ENCODE data around the gene SCRN2.

SCRN2 gene

DNA sequence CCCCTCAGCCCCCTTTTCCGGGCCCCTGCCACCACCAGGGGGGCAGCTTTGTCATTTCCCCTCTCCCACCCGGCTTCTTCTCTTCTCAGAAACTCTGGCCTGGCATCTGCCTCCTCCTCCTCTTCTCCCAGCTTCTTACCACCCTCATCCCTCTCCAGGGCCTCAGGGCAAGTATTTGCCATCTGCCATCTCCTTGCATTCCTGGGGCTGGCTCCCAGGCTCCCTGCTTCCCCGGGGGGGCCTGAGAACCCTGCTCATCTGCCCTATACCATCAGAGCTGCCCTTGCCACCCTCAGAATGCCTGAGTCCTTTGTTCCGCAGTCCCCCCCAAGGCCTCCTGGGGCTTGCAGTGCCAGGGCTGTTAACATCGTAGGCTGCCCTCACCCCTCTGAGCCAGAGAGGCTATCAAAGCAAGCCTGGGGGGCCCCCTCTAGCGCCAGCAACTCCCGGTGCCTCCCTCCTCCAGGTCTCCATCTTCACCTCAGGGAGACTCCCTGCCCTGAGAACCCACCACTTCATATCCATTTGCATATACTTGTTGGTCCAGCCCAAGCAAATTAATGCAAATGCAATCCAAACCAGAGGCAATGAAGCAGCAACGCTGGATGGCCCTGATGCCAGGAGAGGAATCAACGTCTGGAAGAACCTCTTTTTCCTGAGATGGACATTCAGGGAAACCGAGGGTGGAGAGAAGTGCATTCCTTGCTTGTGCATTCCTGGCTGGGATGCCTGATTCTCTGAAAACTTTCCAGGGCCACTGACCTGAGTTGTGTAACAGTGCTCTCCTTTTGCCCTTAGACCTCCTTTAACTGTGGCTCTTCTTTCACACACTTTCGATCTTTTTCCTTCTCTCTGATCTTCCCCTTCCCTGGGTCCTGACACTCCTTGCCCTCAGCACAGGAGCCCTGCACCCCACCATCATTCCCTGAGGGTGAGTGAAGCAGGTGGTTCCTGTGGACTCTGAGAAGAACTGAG, 34.2 kb upstream of the SCRN2 start:
- Histone ChIP-seq H3K27me3 (ENCODE audit: insufficient read depth, low read depth) (peaks cover 93% of the 10 kb centered on the region), H3K4me3 (IDR thresholded peaks at IDR 0.05; ENCODE audit: insufficient read depth, low read depth, low read length) (no peak overlapping the region), H3K4me2 (no peak overlapping the region), H3K27ac (no peak overlapping the region), H2AFZ (ENCODE audit: low read depth) (no peak overlapping the region), H4K20me1 (ENCODE audit: insufficient read depth) (no peaks in the 10 kb centered on the region), H3K4me1 (ENCODE audit: low read depth, poor library complexity, severe bottlenecking) (no peaks in the 10 kb centered on the region), H3K9ac (no peak overlapping the region), H3K36me3 (ENCODE audit: insufficient read depth) (no peaks in the 10 kb centered on the region), H3K79me2 (ENCODE audit: insufficient read depth, low read depth) (no peaks in the 10 kb centered on the region)
- TF ChIP-seq, protein P1, sequence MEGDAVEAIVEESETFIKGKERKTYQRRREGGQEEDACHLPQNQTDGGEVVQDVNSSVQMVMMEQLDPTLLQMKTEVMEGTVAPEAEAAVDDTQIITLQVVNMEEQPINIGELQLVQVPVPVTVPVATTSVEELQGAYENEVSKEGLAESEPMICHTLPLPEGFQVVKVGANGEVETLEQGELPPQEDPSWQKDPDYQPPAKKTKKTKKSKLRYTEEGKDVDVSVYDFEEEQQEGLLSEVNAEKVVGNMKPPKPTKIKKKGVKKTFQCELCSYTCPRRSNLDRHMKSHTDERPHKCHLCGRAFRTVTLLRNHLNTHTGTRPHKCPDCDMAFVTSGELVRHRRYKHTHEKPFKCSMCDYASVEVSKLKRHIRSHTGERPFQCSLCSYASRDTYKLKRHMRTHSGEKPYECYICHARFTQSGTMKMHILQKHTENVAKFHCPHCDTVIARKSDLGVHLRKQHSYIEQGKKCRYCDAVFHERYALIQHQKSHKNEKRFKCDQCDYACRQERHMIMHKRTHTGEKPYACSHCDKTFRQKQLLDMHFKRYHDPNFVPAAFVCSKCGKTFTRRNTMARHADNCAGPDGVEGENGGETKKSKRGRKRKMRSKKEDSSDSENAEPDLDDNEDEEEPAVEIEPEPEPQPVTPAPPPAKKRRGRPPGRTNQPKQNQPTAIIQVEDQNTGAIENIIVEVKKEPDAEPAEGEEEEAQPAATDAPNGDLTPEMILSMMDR (conservative IDR thresholded peaks at IDR 0.05; ENCODE audit: low read depth, low read length), result no peak

DNA sequence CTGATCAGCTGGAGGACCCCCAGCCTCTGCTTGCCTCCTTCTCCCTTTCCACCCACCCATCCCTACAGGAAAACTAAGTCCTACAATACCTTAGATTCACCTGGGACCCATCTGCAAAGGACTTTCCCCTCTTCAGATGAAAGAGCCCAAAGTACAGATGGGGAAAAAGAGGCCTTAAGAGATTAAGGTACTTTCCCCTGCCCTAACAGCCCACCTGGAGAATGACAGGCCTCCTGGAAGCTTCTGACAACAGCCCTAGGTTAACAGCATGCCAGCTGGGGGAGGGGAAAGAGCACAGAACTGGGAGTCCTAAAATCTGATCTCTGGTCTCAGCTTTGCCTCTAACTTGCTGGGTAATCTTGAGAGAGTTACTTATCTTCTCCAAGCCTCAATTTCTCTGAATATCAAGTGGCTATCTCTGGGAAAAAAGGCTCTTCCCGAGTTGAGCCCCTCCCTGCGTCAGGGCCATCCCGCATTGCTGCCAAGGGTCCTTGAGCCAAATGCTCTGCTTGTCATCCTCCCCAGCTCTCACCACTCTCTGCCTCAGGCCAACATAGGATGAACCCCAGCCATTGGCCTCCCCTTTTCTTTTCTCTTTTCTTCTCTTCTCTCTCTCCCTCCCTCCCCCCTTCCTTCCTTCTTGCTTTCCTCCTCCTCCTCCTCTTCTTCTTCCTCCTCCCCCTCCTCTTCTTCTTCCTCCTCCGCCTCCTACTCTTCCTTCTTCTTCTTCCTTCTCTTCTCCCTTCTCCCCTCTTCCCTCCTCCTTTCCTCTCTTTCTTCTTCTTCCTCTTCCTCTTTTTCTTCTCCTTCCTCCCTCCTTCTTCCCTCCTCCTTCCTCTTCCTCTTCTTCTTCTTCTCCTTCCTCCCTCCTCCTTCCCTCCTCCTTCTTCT, 32.4 kb upstream of the SCRN2 start:
- H4K20me1 ChIP-seq (ENCODE audit: insufficient read depth), result no peaks in the 10 kb centered on the region
- no peak overlapping the region for H3K9ac ChIP-seq
- H2AFZ ChIP-seq (ENCODE audit: low read depth), result no peak overlapping the region
- H3K27ac ChIP-seq, result no peak overlapping the region
- no peak overlapping the region for H3K4me3 ChIP-seq (IDR thresholded peaks at IDR 0.05; ENCODE audit: insufficient read depth, low read depth, low read length)
- no peaks in the 10 kb centered on the region for H3K36me3 ChIP-seq (ENCODE audit: insufficient read depth)
- H3K79me2 ChIP-seq (ENCODE audit: insufficient read depth, low read depth), result no peaks in the 10 kb centered on the region
- H3K4me2 ChIP-seq, result no peak overlapping the region
- TF ChIP-seq, protein P1 (conservative IDR thresholded peaks at IDR 0.05; ENCODE audit: low read depth, low read length), result no peak
- no peaks in the 10 kb centered on the region for H3K4me1 ChIP-seq (ENCODE audit: low read depth, poor library complexity, severe bottlenecking)
- peaks cover 93% of the 10 kb centered on the region for H3K27me3 ChIP-seq (ENCODE audit: insufficient read depth, low read depth)

DNA sequence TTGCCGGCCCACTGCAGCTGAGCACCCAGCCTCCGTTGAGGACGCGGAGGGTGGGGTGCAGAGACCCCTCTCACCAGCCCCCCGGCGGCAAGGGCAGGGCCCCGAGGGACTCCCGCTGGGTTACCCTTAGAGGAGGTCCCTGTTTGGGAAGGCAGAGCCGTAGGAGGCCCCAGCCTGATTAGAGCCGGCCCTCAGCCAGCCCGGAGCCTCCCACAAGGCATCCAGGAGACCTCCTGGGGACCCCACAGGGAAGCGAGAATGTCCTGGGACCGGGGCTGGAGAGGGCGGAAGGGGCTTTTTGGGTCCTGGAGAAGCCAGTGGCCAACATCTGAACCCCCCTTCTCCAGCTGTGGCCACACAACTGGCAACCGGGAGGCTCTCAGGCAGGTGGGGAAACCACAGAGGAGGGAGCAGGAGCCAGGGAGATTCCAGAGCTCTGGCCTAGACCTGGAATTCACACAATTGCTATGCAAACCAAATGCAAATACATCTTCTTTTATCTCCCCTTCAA, 31.6 kb upstream of the SCRN2 start:
- Histone ChIP-seq H2AFZ (ENCODE audit: low read depth) (no peak overlapping the region), H3K9ac (no peak overlapping the region), H3K27me3 (ENCODE audit: insufficient read depth, low read depth) (peaks cover 93% of the 10 kb centered on the region)

More for the DNA sequence above, 31.6 kb upstream of the SCRN2 start:
- no peak overlapping the region for H3K27ac ChIP-seq
- H4K20me1 ChIP-seq (ENCODE audit: insufficient read depth), result no peaks in the 10 kb centered on the region
- H3K4me3 ChIP-seq (IDR thresholded peaks at IDR 0.05; ENCODE audit: insufficient read depth, low read depth, low read length), result no peak overlapping the region
- no peaks in the 10 kb centered on the region for H3K4me1 ChIP-seq (ENCODE audit: low read depth, poor library complexity, severe bottlenecking)
- TF ChIP-seq, protein P1 (conservative IDR thresholded peaks at IDR 0.05; ENCODE audit: low read depth, low read length), result no peak
- no peak overlapping the region for H3K4me2 ChIP-seq
- H3K36me3 ChIP-seq (ENCODE audit: insufficient read depth), result no peaks in the 10 kb centered on the region
- no peaks in the 10 kb centered on the region for H3K79me2 ChIP-seq (ENCODE audit: insufficient read depth, low read depth)
